ENCODE results near the gene CDKL5.

GRCh38 chrX:18424482-18425198 is 768 bp upstream of the CDKL5 start:
- no peak for TF ChIP-seq CTCF (IDR thresholded peaks at IDR 0.05 in 8 of 11, conservative IDR thresholded peaks at IDR 0.05 in 3 of 11)
- no peak for TF ChIP-seq POLR2A (IDR thresholded peaks at IDR 0.05)
- peak in 1 of 3 donors; percentile 3 for TF ChIP-seq POLR2AphosphoS5 (IDR thresholded peaks at IDR 0.05)

Data from spleen (tissue), 7 donors.